LoVo (cell line): ENCODE data around the gene CUZD1.

ENCODE experiments used
- DNase-seq: peaks from one replicate; pipeline ENCODE4 v3.0.0-alpha.2; 2016; ENCODE audit warnings: low spot score

CUZD1 gene

DNA sequence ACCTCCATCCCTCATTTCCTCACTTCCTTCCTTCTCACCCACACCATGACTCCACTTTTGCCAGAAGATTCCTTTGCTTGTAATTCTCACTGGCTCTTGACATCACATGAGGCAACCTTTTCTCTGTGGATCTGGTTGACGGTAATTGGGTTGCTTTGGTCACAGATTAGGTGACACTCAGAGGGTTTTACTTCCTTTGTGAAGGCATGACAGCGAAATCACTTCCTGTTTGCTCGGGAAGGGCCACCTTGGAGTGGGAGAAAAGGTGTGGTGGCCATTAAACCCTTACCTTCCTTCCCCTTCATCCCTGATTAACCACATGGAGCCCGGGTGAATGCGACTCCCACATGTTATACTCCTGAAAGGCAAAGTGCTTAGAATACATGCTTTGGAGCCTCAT lies 30.2 kb downstream of the CUZD1 start:
- DNase-seq, result no peak

GRCh38 chr10:122814493-122814892 lies 31.2 kb downstream of the CUZD1 start:
- no peak for DNase-seq

DNA sequence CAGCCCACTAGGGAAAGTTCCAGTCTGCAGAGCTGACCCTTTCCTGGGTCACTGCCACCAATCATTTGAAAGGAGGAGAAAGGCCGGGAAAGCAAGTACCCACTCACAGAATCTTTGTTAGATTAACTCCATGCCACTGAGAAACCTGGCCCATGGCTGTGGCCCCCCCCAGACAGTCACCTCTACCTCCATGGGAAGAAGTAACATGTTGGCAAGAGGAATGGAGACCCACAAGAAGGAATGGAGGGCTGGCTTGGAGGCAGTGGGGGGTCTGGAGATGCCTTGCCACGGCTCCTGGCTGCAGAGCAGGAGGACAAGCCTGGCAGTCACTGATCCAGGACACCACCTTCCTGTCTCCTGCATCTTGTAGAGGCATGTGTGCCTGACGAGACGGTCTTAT lies 32.9 kb downstream of the CUZD1 start:
- DNase-seq, result no peak

GRCh38 chr10:122802282-122802681 lies 43.4 kb downstream of the CUZD1 start:
- DNase-seq, result no peak

- no peak for DNase-seq
Observed at GRCh38 chr10:122798704-122799231, 46.9 kb downstream of the CUZD1 start.

DNA sequence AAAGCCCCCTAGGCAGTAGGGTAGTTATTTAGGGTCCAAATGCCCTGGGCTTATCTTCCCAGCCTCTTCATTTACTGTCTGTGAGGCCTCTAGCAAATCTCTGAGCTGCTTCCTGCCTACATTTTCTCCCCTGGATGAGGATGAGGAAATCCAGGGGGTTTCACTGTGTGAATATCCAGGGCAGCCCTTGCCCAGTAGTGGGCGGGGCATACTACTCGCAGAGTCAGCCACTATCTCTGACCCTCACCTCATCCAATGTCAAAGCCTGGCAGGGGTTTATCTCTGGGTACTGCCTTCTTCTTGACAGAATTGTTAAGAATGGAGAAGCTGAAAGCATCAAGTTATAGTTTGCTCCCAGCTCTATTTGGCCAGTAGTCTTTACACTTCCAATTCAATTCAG lies 48.9 kb downstream of the CUZD1 start:
- no peak for DNase-seq

DNA sequence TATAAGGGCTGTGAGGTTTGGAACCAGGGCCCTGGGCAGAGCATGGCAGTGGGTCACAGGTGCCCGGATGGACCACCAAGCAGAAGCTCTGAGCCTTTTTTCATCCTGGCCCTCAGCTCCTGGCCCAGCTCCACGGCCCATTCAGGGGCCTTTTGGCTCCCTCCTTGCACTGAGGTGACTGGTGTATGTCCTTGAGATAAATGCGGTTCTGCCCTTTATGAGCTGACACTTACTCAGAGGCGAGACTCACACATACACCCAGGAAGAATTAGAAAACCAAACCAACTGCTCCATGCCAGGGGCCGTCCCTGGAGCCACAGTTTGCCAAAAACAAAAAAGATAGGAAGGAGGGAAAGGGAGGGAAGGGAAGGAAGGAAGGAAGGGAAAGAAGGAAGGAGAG lies 49.7 kb downstream of the CUZD1 start:
- DNase-seq, result no peak

GRCh38 chr10:122786269-122786668 lies 59.4 kb downstream of the CUZD1 start:
- no peak for DNase-seq

DNA sequence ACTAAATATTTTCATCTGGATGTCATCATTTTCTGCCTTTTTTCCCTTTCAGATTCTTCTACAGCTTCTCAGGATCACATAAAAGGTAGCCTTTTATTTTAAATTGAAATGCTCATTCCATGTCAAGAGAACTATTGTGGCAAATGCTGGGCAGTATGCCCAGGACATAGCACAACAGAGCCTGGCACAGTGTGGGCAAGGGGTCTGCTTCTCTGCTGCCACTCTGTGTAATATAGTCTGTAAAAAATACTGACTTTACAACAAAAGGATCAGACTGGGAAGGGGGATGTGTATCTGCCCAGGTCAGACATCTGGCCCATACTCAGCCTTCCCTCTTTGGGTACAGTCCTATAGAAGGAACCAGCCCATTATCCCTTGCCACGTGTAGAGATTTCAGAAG lies 62.7 kb downstream of the CUZD1 start:
- DNase-seq, result no peak
